ENCODE data around the gene GZMM. TPM values are rescaled to one million over a fixed set of nuclear protein-coding genes. Genes with fewer than 3 reads are reported as not detected.
A peak's percentile ranks its signal among the peaks of the same experiment; 100 is the strongest.

The GZMM gene
- total and polyA plus RNA-seq, 2 of the 13 experiments (the other 11 are each of a cell fraction or from before 2014, with no cell fraction given) = 0.07 TPM; not detected in 1

DNA sequence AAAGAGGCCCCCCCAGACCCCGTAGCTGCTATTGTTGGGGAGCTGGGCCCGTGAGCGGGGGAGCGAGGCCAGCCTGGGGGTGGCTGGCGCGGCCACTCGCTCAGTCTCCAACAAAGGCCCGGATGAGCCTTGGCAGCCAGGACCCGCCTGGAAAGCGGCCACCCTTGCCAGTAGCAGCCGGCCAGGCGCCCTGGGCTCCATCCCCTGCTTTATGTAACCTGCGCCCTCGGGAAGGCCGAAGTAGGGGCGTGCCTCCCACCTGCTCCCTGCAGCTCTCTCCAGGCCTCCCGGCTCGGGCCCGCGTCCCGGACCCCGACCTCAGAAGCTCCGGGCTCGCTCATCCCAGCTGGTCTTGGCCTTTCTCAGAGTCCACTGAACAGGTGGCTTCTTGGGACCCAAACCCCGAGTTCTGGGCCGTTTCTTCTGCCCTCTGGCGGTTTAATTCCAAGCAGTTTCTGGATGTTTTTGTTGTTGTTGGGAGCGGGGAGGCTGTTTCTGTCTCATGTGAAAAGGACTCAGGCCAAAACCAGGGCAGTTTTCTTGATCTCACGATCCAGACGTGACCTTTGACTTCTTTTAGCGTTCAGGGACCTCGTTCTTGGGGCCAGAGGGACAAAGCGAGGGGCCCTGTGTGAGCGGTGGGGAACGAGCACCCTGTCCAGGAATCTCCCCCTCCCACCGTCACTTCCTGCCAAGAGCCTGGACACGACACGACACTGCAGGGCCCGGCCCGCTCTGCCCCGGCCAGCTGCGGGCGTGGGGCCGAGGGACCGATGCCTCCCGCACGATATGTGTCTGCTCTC, 11.1 kb upstream of the GZMM start (continued):
- TF ChIP-seq, protein P1, sequence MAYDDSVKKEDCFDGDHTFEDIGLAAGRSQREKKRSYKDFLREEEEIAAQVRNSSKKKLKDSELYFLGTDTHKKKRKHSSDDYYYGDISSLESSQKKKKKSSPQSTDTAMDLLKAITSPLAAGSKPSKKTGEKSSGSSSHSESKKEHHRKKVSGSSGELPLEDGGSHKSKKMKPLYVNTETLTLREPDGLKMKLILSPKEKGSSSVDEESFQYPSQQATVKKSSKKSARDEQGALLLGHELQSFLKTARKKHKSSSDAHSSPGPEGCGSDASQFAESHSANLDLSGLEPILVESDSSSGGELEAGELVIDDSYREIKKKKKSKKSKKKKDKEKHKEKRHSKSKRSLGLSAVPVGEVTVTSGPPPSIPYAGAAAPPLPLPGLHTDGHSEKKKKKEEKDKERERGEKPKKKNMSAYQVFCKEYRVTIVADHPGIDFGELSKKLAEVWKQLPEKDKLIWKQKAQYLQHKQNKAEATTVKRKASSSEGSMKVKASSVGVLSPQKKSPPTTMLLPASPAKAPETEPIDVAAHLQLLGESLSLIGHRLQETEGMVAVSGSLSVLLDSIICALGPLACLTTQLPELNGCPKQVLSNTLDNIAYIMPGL (CRISPR knock-in tag; IDR thresholded peaks at IDR 0.05; ENCODE audit: borderline replicate concordance in 1 of 2, low read depth in 1 of 2) = peak; percentile 53 to 80; a peak in 2 of 4 replicates
- no peak for TF ChIP-seq IKZF1 (IDR thresholded peaks at IDR 0.05)
- TF ChIP-seq HNRNPUL1 (IDR thresholded peaks at IDR 0.05; ENCODE audit: low read depth, low read length) = no peak
- no peak for TF ChIP-seq KLF11 (CRISPR knock-in tag; IDR thresholded peaks at IDR 0.05)
- TF ChIP-seq ZNF232 (CRISPR knock-in tag; IDR thresholded peaks at IDR 0.05; ENCODE audit: borderline replicate concordance) = peak; percentile 43; the same call in 1 of the 2 replicates
- TF ChIP-seq ASH2L (IDR thresholded peaks at IDR 0.05; ENCODE audit: insufficient read length, low read depth, low read length) = peak; percentile 37
- peak; percentile 57; the same call in 1 of the 2 replicates for TF ChIP-seq YEATS4 (CRISPR knock-in tag; IDR thresholded peaks at IDR 0.05; ENCODE audit: borderline replicate concordance)
- TF ChIP-seq, protein P2, sequence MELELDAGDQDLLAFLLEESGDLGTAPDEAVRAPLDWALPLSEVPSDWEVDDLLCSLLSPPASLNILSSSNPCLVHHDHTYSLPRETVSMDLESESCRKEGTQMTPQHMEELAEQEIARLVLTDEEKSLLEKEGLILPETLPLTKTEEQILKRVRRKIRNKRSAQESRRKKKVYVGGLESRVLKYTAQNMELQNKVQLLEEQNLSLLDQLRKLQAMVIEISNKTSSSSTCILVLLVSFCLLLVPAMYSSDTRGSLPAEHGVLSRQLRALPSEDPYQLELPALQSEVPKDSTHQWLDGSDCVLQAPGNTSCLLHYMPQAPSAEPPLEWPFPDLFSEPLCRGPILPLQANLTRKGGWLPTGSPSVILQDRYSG (CRISPR knock-in tag; IDR thresholded peaks at IDR 0.05) = peak; percentile 73; the same call in 1 of the 2 replicates
- TF ChIP-seq ZNF121 (CRISPR knock-in tag; IDR thresholded peaks at IDR 0.05) = peak; percentile 61
- TF ChIP-seq SAFB2 (CRISPR knock-in tag; IDR thresholded peaks at IDR 0.05; ENCODE audit: borderline replicate concordance, low read depth) = no peak; the same call in 1 of the 2 replicates
- TF ChIP-seq, protein P3, sequence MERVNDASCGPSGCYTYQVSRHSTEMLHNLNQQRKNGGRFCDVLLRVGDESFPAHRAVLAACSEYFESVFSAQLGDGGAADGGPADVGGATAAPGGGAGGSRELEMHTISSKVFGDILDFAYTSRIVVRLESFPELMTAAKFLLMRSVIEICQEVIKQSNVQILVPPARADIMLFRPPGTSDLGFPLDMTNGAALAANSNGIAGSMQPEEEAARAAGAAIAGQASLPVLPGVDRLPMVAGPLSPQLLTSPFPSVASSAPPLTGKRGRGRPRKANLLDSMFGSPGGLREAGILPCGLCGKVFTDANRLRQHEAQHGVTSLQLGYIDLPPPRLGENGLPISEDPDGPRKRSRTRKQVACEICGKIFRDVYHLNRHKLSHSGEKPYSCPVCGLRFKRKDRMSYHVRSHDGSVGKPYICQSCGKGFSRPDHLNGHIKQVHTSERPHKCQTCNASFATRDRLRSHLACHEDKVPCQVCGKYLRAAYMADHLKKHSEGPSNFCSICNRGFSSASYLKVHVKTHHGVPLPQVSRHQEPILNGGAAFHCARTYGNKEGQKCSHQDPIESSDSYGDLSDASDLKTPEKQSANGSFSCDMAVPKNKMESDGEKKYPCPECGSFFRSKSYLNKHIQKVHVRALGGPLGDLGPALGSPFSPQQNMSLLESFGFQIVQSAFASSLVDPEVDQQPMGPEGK (CRISPR knock-in tag; IDR thresholded peaks at IDR 0.05) = peak; percentile 81
- peak in 1 of 2 experiments; percentile 20; a peak in 1 of 4 replicates for TF ChIP-seq EP300 (IDR thresholded peaks at IDR 0.05; ENCODE audit: low read depth in 2 of 2, low read length in 2 of 2)
- no peak for TF ChIP-seq EP300 (CRISPR knock-in tag; IDR thresholded peaks at IDR 0.05; ENCODE audit: borderline replicate concordance)
- peak; percentile 61 for TF ChIP-seq RARA (CRISPR knock-in tag; IDR thresholded peaks at IDR 0.05)
- TF ChIP-seq ZNF792 (CRISPR knock-in tag; IDR thresholded peaks at IDR 0.05) = no peak; the same call in 1 of the 2 replicates
- TF ChIP-seq, protein P4, sequence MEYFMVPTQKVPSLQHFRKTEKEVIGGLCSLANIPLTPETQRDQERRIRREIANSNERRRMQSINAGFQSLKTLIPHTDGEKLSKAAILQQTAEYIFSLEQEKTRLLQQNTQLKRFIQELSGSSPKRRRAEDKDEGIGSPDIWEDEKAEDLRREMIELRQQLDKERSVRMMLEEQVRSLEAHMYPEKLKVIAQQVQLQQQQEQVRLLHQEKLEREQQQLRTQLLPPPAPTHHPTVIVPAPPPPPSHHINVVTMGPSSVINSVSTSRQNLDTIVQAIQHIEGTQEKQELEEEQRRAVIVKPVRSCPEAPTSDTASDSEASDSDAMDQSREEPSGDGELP (IDR thresholded peaks at IDR 0.05; ENCODE audit: borderline replicate concordance, low read depth) = peak; percentile 56; the same call in 1 of the 2 replicates
- TF ChIP-seq CBX1 (IDR thresholded peaks at IDR 0.05; ENCODE audit: low read depth) = no peak
- no peak for TF ChIP-seq ZNF274 (CRISPR knock-in tag; IDR thresholded peaks at IDR 0.05)
- peak; percentile 38 for TF ChIP-seq RBM39 (IDR thresholded peaks at IDR 0.05; ENCODE audit: low read depth, low read length, poor library complexity, severe bottlenecking)
- TF ChIP-seq, protein P5, sequence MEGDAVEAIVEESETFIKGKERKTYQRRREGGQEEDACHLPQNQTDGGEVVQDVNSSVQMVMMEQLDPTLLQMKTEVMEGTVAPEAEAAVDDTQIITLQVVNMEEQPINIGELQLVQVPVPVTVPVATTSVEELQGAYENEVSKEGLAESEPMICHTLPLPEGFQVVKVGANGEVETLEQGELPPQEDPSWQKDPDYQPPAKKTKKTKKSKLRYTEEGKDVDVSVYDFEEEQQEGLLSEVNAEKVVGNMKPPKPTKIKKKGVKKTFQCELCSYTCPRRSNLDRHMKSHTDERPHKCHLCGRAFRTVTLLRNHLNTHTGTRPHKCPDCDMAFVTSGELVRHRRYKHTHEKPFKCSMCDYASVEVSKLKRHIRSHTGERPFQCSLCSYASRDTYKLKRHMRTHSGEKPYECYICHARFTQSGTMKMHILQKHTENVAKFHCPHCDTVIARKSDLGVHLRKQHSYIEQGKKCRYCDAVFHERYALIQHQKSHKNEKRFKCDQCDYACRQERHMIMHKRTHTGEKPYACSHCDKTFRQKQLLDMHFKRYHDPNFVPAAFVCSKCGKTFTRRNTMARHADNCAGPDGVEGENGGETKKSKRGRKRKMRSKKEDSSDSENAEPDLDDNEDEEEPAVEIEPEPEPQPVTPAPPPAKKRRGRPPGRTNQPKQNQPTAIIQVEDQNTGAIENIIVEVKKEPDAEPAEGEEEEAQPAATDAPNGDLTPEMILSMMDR (CRISPR knock-in tag; IDR thresholded peaks at IDR 0.05) = peak; percentile 58

Measured in HepG2 (cell line).